GM21360 (cell line): ENCODE results near the gene FNDC3A.
A peak's percentile ranks its signal among the peaks of the same experiment; 100 is the strongest.

Experiments used
- ATAC-seq: cut with Tn5 transposase; IDR thresholded peaks from one replicate; pipeline ENCODE4 v1.9.1; 2021; ENCODE audit warnings: mild to moderate bottlenecking, moderate library complexity; ENCODE audit not compliant: unreplicated experiment

FNDC3A gene

GRCh38 chr13:49213539-49213938 is 237.8 kb downstream of the FNDC3A start:
- no peak for ATAC-seq

- ATAC-seq: no peak
Observed at GRCh38 chr13:49213997-49214916, 238.5 kb downstream of the FNDC3A start.

GRCh38 chr13:49214917-49215376 is 239.2 kb downstream of the FNDC3A start:
- ATAC-seq: no peak

GRCh38 chr13:49216334-49216733 is 240.6 kb downstream of the FNDC3A start:
- no peak for ATAC-seq

- no peak for ATAC-seq
Observed at GRCh38 chr13:49217962-49218492, 242.3 kb downstream of the FNDC3A start.

- no peak for ATAC-seq
Observed at GRCh38 chr13:49218493-49219051, 242.9 kb downstream of the FNDC3A start.

- ATAC-seq: no peak
Observed at GRCh38 chr13:49219647-49220035, 243.9 kb downstream of the FNDC3A start.

GRCh38 chr13:49220036-49220855 is 244.5 kb downstream of the FNDC3A start, which contains the start of gene MLNR:
Gene MLNR, plus strand, starts transcription at chr13:49220338. Its CDS starts 0 bp downstream, at chr13:49220338.
- ATAC-seq: no peak

GRCh38 chr13:49220856-49221589 is 245.3 kb downstream of the FNDC3A start:
- no peak for ATAC-seq

GRCh38 chr13:49221590-49221965 is 245.9 kb downstream of the FNDC3A start:
- ATAC-seq: no peak

- no peak for ATAC-seq
Observed at GRCh38 chr13:49225223-49226042, 249.7 kb downstream of the FNDC3A start.

- no peak for ATAC-seq
Observed at GRCh38 chr13:49226613-49227012, 250.9 kb downstream of the FNDC3A start.

- no peak for ATAC-seq
Observed at GRCh38 chr13:49234741-49235140, 259.0 kb downstream of the FNDC3A start.

- ATAC-seq: no peak
Observed at GRCh38 chr13:49235856-49236431, 260.2 kb downstream of the FNDC3A start.

- ATAC-seq: no peak
Observed at GRCh38 chr13:49238621-49239020, 262.9 kb downstream of the FNDC3A start.

GRCh38 chr13:49240017-49240416 is 264.3 kb downstream of the FNDC3A start:
- ATAC-seq: peak; percentile 55

GRCh38 chr13:49241296-49241695 is 265.6 kb downstream of the FNDC3A start:
- no peak for ATAC-seq

- no peak for ATAC-seq
Observed at GRCh38 chr13:49245101-49245500, 269.4 kb downstream of the FNDC3A start.
